Smooth muscle cell (in vitro differentiated cells): ENCODE results near the gene STK17A. TPM values are rescaled to one million over a fixed set of nuclear protein-coding genes. Genes with fewer than 3 reads are reported as not detected.

ENCODE experiments used
- DNase-seq: peaks from one replicate; lab custom pipeline; 2025; ENCODE audit not compliant: unreplicated experiment; lab: John Stamatoyannopoulos, UW
- H2AFZ ChIP-seq: fragments of 200-600 bp; sonication (generic); 2 replicates; pipeline ENCODE4 v1.6.0; 2016; ENCODE audit warnings: antibody characterized with exemption, low read depth, mild to moderate bottlenecking
- H3F3A ChIP-seq: fragments of 200-600 bp; sonication (generic); 2 replicates; pipeline ENCODE4 v1.6.0; 2017; ENCODE audit warnings: antibody characterized with exemption, low read depth
- H3K27ac ChIP-seq: fragments of 200-600 bp; sonication (generic); 2 replicates; pipeline ENCODE4 v1.5.1; 2016; ENCODE audit warnings: low read depth, mild to moderate bottlenecking
- H3K27me3 ChIP-seq: fragments of 200-600 bp; sonication (generic); 2 replicates; pipeline ENCODE4 v1.6.1; 2016; ENCODE audit warnings: low read depth, mild to moderate bottlenecking
- H3K36me3 ChIP-seq: fragments of 200-600 bp; sonication (generic); 2 replicates; pipeline ENCODE4 v1.5.1; 2016; ENCODE audit warnings: low read depth
- H3K4me1 ChIP-seq: fragments of 200-600 bp; sonication (generic); 2 replicates; pipeline ENCODE4 v1.5.1; 2016; ENCODE audit warnings: low read depth
- H3K4me2 ChIP-seq: fragments of 200-600 bp; sonication (generic); 2 replicates; pipeline ENCODE4 v1.6.0; 2016; ENCODE audit warnings: mild to moderate bottlenecking
- H3K4me3 ChIP-seq: fragments of 200-600 bp; sonication (generic); 2 replicates; pipeline ENCODE4 v1.5.1; 2016; ENCODE audit warnings: mild to moderate bottlenecking
- H3K79me2 ChIP-seq: fragments of 200-600 bp; sonication (generic); 2 replicates; pipeline ENCODE4 v1.6.0; 2016; ENCODE audit warnings: low read depth, mild to moderate bottlenecking
- H3K9ac ChIP-seq: fragments of 200-600 bp; sonication (generic); 2 replicates; pipeline ENCODE4 v1.6.0; 2016; ENCODE audit warnings: low read depth
- H3K9me3 ChIP-seq: fragments of 200-600 bp; sonication (generic); replicated peaks from 2 replicates; pipeline ENCODE4 v1.5.1; 2016; ENCODE audit warnings: low read depth
- H4K20me1 ChIP-seq: fragments of 200-600 bp; sonication (generic); 2 replicates; pipeline ENCODE4 v1.6.0; 2016; ENCODE audit warnings: low read depth
- WGBS: methylation state at CpG from one replicate; pipeline ENCODE4 v1.1.7; 2016; ENCODE audit warnings: low lambda C conversion rate; 5-methylcytosine and 5-hydroxymethylcytosine counted together
- polyA plus RNA-seq: library from polyadenylated mRNA; unstranded; fragments of >200 nt; fragmentation: Nextera tagmentation; extraction: Ambion mirVana; gene quantifications from 2 replicates; pipeline ENCODE4 v1.2.1, GENCODE V29; 2016
- total RNA-seq: library from RNA; depleted of rRNA; stranded (reverse); fragments of >200 nt; gene quantifications from 2 replicates; pipeline ENCODE4 v1.2.3, GENCODE V29; 2014
- TF ChIP-seq, protein P1 (sequence below): fragments of 200-600 bp; sonication (generic); IDR thresholded peaks from 2 replicates; pipeline ENCODE4 v1.5.1; 2017; ENCODE audit warnings: borderline replicate concordance, mild to moderate bottlenecking, antibody characterized with exemption; ENCODE audit not compliant: insufficient read depth, poor library complexity, severe bottlenecking

Gene STK17A
- total and polyA plus RNA-seq, 2 experiments from 2014 or later = 21.0 to 28.2 TPM

GRCh38 chr7:43647673-43648472 lies 65.0 kb downstream of the STK17A start:
- Histone ChIP-seq H3K36me3 (no peaks in the 10 kb centered on the region), H2AFZ (no peak overlapping the region), H3K4me1 (peaks cover 32% of the 10 kb centered on the region), H3F3A (peaks cover 29% of the 10 kb centered on the region), H3K27me3 (no peaks in the 10 kb centered on the region), H4K20me1 (peaks cover 4% of the 10 kb centered on the region), H3K9me3 (no peaks in the 10 kb centered on the region), H3K27ac (peak overlapping the region; percentile 89), H3K4me2 (peak overlapping the region; percentile 61), H3K79me2 (no peaks in the 10 kb centered on the region), H3K9ac (peak overlapping the region; percentile 53), H3K4me3 (no peak overlapping the region)
- TF ChIP-seq, protein P1, sequence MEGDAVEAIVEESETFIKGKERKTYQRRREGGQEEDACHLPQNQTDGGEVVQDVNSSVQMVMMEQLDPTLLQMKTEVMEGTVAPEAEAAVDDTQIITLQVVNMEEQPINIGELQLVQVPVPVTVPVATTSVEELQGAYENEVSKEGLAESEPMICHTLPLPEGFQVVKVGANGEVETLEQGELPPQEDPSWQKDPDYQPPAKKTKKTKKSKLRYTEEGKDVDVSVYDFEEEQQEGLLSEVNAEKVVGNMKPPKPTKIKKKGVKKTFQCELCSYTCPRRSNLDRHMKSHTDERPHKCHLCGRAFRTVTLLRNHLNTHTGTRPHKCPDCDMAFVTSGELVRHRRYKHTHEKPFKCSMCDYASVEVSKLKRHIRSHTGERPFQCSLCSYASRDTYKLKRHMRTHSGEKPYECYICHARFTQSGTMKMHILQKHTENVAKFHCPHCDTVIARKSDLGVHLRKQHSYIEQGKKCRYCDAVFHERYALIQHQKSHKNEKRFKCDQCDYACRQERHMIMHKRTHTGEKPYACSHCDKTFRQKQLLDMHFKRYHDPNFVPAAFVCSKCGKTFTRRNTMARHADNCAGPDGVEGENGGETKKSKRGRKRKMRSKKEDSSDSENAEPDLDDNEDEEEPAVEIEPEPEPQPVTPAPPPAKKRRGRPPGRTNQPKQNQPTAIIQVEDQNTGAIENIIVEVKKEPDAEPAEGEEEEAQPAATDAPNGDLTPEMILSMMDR = no peak
- peak; percentile 13 for DNase-seq
- 28% methylated on average over 10 of the region's 10 CpGs for WGBS

- Histone ChIP-seq H3K27ac (peak overlapping the region; percentile 89), H3K4me2 (peak overlapping the region; percentile 61), H3K27me3 (no peaks in the 10 kb centered on the region), H3K9ac (no peak overlapping the region), H3K4me3 (no peak overlapping the region), H3F3A (peaks cover 29% of the 10 kb centered on the region), H4K20me1 (peaks cover 4% of the 10 kb centered on the region), H3K4me1 (peaks cover 32% of the 10 kb centered on the region), H3K79me2 (peaks cover 4% of the 10 kb centered on the region), H3K9me3 (no peaks in the 10 kb centered on the region), H2AFZ (no peak overlapping the region), H3K36me3 (no peaks in the 10 kb centered on the region)
- DNase-seq = no peak
- TF ChIP-seq, protein P1 = no peak
- WGBS = 63% methylated on average over 8 of the region's 8 CpGs
Measured at GRCh38 chr7:43648473-43649406, 65.8 kb downstream of the STK17A start.

- Histone ChIP-seq H3K27me3 (no peaks in the 10 kb centered on the region), H4K20me1 (peaks cover 4% of the 10 kb centered on the region), H3F3A (peaks cover 29% of the 10 kb centered on the region), H3K27ac (no peak overlapping the region), H3K4me3 (no peak overlapping the region), H3K4me1 (peaks cover 32% of the 10 kb centered on the region), H2AFZ (no peak overlapping the region), H3K36me3 (no peaks in the 10 kb centered on the region), H3K79me2 (peaks cover 14% of the 10 kb centered on the region), H3K4me2 (peak overlapping the region; percentile 57), H3K9me3 (no peaks in the 10 kb centered on the region), H3K9ac (no peak overlapping the region)
- no peak for DNase-seq
- TF ChIP-seq, protein P1 = no peak
- 88% methylated on average over 4 of the region's 4 CpGs for WGBS
Measured at GRCh38 chr7:43649755-43650274, 66.9 kb downstream of the STK17A start.
